Heart left ventricle (tissue), 13 donors: ENCODE results near the gene DNAH1.

ENCODE experiments used
- POLR2A ChIP-seq, 2 donors: fragments of 450-650 bp; IDR thresholded peaks; one replicate each; pipeline ENCODE4 v1.6.1; 2017; ENCODE audit warnings: antibody characterized with exemption in 2 of 2, mild to moderate bottlenecking in 2 of 2, moderate library complexity in 2 of 2
- TF ChIP-seq, protein P1 (sequence below), 12 donors: fragments of 200-600 bp; sonication (generic) in 4 of 12; IDR thresholded peaks; one replicate each; pipeline versions ENCODE4 v1.5.0 to v1.8.0; 2018 to 2022; ENCODE audit warnings: antibody characterized with exemption in 12 of 12, mild to moderate bottlenecking in 5 of 12
- donor health status: ischemic (EF 13 %, LVEDD 7.1; RV severe dilation, severe dysfunction).
- donor health status: DM: no; HTN: yes; CAD: no.
- donor health status: DM: no; HTN: no; CAD: no.
- donor health status: ischemic (EF 25% LVEDD 6.9; RV normal size, moderate dysfunction).
- donor health status: ischemic (EF 25% LVEDD 5.7; RV mildly dilated, moderate dysfunction).
- donor health status: ischemic (EF 35%, LVEDD 5.7; RV mildly dilated, moderate dysfunction).
- donor health status: nonischemic (EF 11% LVEDD 7.7; RV severe dilation, severe dysfunction).
- donor health status: DM: yes; HTN: yes; CAD: no.
- donor health status: PGD.
- donor health status: ischemic (EF 29% LVEDD 5.4; RV normal size, mild dysfunction).
- donor health status: nonischemic (EF 23%, LVEDD 6.1; RV moderate dilation, normal function).

DNA sequence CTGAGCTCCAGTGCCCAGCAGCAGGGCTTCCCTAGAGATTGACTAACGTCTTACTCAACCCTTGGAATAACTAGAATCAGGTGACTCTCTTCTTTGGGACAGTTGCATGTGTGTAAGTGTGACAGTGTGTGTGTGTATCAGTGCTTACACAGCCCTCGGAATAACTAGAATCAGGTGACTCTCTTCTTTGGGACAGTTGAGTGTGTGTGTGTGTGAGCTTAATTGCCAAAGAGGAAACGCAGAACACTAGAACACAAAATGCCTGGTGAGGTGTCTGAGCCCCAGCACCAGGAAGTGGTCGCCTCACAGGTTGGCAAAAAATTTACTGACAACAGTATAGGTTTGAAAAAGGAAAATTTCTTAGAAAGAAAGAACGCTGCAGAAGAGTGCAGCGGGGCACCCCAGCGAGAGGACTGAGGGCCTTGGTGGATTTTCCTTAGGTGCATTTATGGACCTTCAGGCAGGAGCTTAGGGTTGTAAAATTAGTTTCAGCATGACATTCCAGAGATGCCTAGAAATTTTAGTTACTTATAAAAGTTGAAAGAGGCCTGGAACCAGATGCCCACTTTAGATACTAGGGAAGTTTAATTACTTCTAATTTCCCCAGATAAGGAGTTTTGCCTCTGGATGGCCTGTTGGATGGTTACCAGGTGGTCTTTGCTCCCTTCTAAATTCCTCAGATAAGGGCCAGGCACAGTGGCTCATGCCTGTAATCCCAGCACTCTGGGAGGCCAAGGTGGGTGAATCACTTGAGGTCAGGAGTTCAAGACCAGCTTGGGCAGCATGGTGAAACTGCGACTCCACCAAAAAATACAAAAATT lies 33.9 kb upstream of the DNAH1 start:
- TF ChIP-seq, protein P1, sequence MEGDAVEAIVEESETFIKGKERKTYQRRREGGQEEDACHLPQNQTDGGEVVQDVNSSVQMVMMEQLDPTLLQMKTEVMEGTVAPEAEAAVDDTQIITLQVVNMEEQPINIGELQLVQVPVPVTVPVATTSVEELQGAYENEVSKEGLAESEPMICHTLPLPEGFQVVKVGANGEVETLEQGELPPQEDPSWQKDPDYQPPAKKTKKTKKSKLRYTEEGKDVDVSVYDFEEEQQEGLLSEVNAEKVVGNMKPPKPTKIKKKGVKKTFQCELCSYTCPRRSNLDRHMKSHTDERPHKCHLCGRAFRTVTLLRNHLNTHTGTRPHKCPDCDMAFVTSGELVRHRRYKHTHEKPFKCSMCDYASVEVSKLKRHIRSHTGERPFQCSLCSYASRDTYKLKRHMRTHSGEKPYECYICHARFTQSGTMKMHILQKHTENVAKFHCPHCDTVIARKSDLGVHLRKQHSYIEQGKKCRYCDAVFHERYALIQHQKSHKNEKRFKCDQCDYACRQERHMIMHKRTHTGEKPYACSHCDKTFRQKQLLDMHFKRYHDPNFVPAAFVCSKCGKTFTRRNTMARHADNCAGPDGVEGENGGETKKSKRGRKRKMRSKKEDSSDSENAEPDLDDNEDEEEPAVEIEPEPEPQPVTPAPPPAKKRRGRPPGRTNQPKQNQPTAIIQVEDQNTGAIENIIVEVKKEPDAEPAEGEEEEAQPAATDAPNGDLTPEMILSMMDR (IDR thresholded peaks at IDR 0.05), result no peak
- TF ChIP-seq POLR2A (IDR thresholded peaks at IDR 0.05), result no peak
